Gastroesophageal sphincter (tissue), 3 donors: Measurements from ENCODE around the gene FOXO1.

ENCODE experiments used
- POLR2A ChIP-seq, 2 donors: fragments of 450-650 bp; IDR thresholded peaks; one replicate each; pipeline ENCODE4 v1.6.1; 2017; ENCODE audit warnings: antibody characterized with exemption in 2 of 2, mild to moderate bottlenecking in 2 of 2, moderate library complexity in 1 of 2
- TF ChIP-seq, protein P1 (sequence below), 4 experiments: fragments of 200-600 bp in 2 of 4; fragments of 450-650 bp in 2 of 4; sonication (generic) in 1 of 4; IDR thresholded peaks; one replicate each; pipeline ENCODE4 v1.5.1; 2017 to 2019; ENCODE audit warnings: antibody characterized with exemption in 4 of 4, mild to moderate bottlenecking in 2 of 4, moderate library complexity in 2 of 4

DNA sequence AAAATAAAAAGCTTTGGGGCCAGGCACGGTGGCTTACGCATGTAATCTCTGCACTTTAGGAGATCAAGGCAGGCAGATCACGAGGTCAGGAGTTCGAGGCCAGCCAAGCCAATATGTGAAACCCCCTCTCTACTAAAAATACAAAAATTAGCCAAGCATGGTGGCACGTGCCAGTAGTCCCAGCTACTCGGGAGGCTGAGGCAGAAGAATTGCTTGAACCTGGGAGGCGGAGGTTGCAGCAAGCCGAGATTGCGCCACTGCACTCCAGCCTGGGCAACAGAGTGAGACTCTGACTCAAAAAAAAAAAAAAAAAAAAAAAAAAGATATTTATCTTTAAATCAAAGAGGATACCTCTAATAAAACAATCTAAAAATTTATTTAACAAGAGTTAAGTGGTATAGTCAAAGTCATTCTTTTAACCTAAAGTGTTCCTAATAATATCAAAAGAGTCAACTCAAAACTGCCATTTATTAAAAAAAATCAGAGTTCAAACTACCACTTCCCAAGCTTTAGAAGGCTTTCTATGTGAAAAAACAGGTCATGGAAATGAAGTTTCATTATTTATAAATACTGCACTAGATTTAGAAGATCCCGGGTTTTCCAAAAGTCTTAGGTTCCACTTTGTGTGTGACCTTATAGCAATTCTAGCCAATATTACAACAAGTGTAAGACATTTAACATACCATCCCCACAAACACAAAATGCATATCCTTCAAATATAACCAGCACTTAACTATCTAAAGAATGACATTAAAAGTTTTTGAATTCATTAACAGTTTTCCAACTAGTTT is 4.4 kb downstream of the FOXO1 start:
- TF ChIP-seq, protein P1, sequence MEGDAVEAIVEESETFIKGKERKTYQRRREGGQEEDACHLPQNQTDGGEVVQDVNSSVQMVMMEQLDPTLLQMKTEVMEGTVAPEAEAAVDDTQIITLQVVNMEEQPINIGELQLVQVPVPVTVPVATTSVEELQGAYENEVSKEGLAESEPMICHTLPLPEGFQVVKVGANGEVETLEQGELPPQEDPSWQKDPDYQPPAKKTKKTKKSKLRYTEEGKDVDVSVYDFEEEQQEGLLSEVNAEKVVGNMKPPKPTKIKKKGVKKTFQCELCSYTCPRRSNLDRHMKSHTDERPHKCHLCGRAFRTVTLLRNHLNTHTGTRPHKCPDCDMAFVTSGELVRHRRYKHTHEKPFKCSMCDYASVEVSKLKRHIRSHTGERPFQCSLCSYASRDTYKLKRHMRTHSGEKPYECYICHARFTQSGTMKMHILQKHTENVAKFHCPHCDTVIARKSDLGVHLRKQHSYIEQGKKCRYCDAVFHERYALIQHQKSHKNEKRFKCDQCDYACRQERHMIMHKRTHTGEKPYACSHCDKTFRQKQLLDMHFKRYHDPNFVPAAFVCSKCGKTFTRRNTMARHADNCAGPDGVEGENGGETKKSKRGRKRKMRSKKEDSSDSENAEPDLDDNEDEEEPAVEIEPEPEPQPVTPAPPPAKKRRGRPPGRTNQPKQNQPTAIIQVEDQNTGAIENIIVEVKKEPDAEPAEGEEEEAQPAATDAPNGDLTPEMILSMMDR (IDR thresholded peaks at IDR 0.05) = no peak
- TF ChIP-seq POLR2A (IDR thresholded peaks at IDR 0.05) = no peak
